Mucosa of rectum (tissue), 2 donors: ENCODE data around the gene OR2V1.
"Not testable (repeated sequence)": the region's sequence is repeated elsewhere in the genome, so short reads cannot be mapped to it uniquely, and the experiment has no call there.

Experiments used
- H3K27ac ChIP-seq, 2 donors: one replicate each; pipeline ENCODE4 v1.7.0; 2013; ENCODE audit warnings: inconsistent platforms in 2 of 2, low read depth in 2 of 2, low read length in 2 of 2
- H3K27me3 ChIP-seq, 2 donors: one replicate each; pipeline ENCODE4 v1.7.0; 2013; ENCODE audit warnings: low read length in 2 of 2; ENCODE audit not compliant: control insufficient read depth in 2 of 2, insufficient read depth in 2 of 2
- H3K36me3 ChIP-seq, 2 donors: one replicate each; pipeline ENCODE4 v1.7.0; 2013; ENCODE audit warnings: low read length in 2 of 2; ENCODE audit not compliant: control insufficient read depth in 2 of 2, insufficient read depth in 2 of 2
- H3K4me1 ChIP-seq, 2 donors: one replicate each; pipeline ENCODE4 v1.7.0; 2013; ENCODE audit warnings: low read length in 2 of 2, mild to moderate bottlenecking in 1 of 2; ENCODE audit not compliant: control insufficient read depth in 2 of 2, insufficient read depth in 2 of 2
- H3K4me3 ChIP-seq, 2 donors: one replicate each; pipeline ENCODE4 v1.7.0; 2013; ENCODE audit warnings: low read length in 2 of 2
- H3K9ac ChIP-seq, 2 donors: one replicate each; pipeline ENCODE4 v1.7.0; 2013; ENCODE audit warnings: low read length in 2 of 2, low read depth in 1 of 2, mild to moderate bottlenecking in 1 of 2
- H3K9me3 ChIP-seq, 2 donors: one replicate each; pipeline ENCODE4 v1.7.0; 2013; ENCODE audit warnings: low read length in 2 of 2; ENCODE audit not compliant: control insufficient read depth in 2 of 2
- donor health status: healthy.
- donor health status: Normal muscosa, but diverticular disease.

OR2V1 gene

DNA sequence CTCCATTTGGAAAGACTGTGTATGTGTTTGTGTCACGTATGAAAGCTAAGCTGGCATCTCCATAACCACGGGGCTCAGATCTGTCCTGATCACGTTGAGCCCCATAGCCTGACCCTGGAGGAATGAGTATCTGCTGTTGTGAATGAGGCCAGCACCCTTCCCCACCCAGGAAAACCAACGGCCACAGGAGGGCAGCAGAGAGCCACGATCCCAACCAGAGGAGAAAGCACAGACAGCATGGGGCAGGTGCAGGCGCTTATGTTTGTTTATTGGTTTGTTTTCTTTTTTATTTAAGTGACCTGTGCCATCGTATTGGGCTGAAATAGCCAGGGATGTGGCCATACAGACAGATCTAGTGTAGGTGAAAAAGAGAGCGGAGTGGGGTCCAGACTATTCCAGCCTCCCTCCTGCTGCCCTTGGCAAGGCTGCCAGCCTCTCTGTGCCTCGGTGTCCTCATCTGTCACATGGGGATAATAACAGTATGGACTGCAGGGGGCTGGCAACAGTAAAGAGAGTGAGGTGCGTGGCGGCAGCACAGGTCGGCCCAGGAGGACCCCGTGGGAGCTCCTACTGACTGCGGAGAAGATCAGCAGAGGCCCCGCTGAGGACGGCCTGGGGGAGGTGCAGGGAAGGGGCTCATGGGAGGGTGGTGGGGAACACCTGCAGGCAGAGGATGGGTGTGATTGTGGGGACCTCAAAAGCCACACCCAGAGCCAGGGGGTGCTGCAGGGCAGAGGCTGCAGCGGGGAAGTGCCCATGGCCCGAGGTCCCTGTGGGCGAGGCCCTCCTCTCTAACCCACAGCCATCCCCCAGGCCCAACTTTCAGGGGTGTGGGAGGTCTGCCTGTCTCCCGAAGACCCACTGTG, 28.6 kb upstream of the OR2V1 start:
- H3K27ac ChIP-seq, result no peak overlapping the region
- no peaks in the 10 kb centered on the region for H3K36me3 ChIP-seq
- no peaks in the 10 kb centered on the region for H3K4me1 ChIP-seq
- peaks cover 0 to 4% of the 10 kb centered on the region in 2 donors for H3K27me3 ChIP-seq
- no peak overlapping the region for H3K4me3 ChIP-seq
- no peaks in the 10 kb centered on the region for H3K9me3 ChIP-seq
- no peak overlapping the region for H3K9ac ChIP-seq

DNA sequence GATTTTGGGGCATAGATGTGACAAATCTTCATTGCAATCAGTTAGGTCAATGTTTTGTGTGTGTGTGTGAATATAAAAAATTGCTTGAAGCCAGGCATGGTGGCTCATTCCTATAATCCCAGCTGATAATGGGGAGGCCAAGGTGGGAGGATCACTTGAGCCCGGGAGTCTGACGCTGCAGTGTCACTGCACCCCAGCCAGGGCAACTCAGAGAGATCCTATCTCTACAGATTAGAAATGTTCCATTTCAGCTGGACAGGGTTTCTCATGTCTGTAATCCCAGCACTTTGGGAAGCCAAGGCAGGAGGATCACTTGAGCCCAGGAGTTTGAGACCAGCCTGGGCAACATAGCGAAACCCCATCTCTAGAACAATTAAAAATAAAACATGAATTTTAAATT, 27.9 kb upstream of the OR2V1 start:
- Histone ChIP-seq H3K4me3 (no peak overlapping the region), H3K9me3 (no peaks in the 10 kb centered on the region), H3K4me1 (no peaks in the 10 kb centered on the region), H3K27me3 (no peaks in the 10 kb centered on the region), H3K9ac (no peak overlapping the region), H3K27ac (no peak overlapping the region), H3K36me3 (no peaks in the 10 kb centered on the region)

DNA sequence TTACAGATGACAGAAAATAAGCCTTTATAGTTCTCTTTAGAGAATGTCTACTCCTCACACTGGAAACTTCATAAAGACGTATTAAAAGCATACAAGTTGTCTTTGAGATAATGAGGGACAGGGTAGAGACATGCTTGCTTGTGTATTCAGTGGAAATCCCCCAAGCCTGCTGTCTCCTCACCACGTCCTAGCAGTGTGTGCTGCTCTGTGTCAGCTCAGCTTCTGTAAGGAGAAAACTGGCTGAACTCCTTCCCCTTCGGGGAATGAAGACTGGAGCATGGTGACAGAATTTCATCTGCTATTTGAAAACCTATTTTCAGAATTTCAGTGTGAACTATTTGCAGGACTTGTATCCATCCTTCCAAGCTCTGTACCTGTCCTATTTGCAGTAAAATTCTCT, 25.8 kb upstream of the OR2V1 start:
- H3K4me1 ChIP-seq, result no peaks in the 10 kb centered on the region
- H3K36me3 ChIP-seq, result no peaks in the 10 kb centered on the region
- peaks cover 0 to 4% of the 10 kb centered on the region in 2 donors for H3K27me3 ChIP-seq
- no peaks in the 10 kb centered on the region for H3K9me3 ChIP-seq
- no peak overlapping the region for H3K27ac ChIP-seq
- H3K9ac ChIP-seq, result no peak overlapping the region
- no peak overlapping the region for H3K4me3 ChIP-seq

DNA sequence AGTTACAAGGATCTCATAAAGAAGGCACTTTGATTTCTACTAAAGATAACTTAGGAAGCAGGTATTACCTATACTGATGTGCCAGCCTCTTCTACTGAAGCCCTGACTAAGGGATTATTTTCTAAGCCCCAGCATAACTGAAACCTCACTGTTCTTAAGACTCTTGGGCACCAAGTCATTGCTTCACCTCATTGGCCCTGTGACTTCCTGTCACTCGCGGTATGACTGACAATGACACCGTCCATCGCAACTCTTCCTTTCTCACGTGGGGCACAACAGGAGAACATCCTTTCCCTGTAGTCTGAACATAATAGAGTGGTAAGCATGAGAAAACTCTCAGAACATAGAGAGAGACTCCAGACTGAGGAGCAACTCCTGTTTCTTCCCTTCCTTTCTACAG, 22.8 kb upstream of the OR2V1 start:
- H3K27me3 ChIP-seq, result peaks cover 0 to 9% of the 10 kb centered on the region in 2 donors
- H3K4me1 ChIP-seq, result no peaks in the 10 kb centered on the region
- no peaks in the 10 kb centered on the region for H3K36me3 ChIP-seq
- no peaks in the 10 kb centered on the region for H3K9me3 ChIP-seq
- H3K27ac ChIP-seq, result no peak overlapping the region
- no peak overlapping the region for H3K9ac ChIP-seq
- no peak overlapping the region for H3K4me3 ChIP-seq

DNA sequence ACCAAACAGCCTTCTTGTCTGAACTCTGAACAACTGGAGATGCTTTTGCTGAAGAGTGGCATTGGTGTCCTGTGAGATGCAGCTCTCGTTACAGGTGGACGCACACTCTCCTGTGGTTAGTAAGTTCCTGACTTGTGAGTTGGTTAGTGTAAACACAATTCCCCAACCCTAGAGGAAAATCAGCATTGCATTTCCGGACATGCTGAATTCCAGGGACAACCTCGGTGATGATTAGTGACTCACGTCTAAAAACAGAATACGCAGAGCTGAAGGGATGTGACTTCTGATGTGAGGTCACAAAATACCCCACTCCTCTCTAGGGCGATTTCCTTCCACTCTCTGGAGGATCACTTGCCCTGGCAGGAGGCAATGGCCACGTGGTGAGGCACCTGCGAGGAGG, 21.4 kb upstream of the OR2V1 start:
- Histone ChIP-seq H3K36me3 (no peaks in the 10 kb centered on the region), H3K4me3 (no peak overlapping the region), H3K27ac (no peak overlapping the region), H3K27me3 (peaks cover 0 to 12% of the 10 kb centered on the region in 2 donors), H3K9me3 (no peaks in the 10 kb centered on the region), H3K4me1 (no peaks in the 10 kb centered on the region), H3K9ac (no peak overlapping the region)

DNA sequence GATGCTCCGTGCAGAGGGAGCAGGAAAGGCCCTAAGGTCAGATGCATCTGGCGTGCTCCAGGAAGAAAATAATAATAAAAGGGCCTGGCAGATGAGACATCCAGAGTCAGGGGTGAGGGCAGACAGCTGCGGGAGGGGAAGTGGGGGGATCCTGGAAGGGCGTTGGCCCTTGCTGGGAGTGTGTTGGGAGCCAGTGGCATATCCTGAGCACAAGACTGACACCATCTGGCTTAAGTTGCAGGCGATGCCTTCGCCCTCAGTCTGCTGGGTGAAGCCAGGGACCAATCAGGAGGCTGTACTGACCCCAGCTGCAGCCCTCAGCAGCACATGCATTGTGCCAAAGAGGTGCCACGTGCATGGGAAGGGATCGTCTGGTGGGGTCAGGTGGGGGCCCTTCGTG, 20.2 kb upstream of the OR2V1 start:
- H3K36me3 ChIP-seq, result no peaks in the 10 kb centered on the region
- H3K27me3 ChIP-seq, result peaks cover 0 to 12% of the 10 kb centered on the region in 2 donors

DNA sequence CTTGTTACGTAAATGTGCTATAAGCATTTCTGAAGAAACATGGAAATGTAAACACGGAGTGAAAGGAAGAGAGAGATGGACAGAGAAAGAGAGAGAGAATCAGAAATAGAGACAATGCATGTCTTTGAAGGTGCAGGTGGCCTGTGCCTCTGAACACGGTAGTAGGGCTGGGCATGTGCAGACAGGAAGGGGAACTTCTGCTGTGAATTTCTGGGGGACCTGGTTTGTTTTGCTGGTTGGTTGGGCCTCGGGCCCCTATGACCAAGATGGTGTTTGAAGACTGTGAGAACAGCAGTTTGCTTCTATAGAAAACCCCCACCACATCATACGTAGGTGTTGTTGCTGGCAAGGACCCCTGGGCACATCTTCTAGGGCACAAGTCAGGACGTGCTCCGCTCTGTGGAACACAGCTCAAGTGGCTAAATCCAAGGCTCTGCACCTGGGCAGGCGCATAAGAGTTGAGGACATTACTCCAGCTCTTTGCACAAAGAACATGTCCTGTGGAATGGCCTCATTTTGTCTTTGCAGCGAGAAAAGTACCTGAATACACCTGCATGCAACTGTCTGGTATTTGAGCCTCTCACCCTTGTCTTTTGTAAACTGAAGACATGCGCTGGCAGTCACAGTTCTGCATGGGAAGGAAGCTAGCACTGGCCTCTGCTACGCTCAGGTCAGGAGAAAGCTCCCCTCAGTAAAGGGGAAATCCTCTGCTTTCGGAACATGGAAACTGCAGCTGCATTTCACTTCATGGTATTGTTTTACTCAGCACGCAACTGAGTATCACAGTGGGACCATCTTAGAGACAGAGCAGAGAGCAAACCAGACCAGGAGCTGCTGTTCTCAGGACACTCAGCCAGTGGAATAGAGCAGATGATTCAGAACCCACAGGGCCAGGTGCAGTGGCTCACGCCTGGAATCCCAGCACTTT, 19.1 kb upstream of the OR2V1 start:
- H3K9me3 ChIP-seq, result no peaks in the 10 kb centered on the region
- peaks cover 0 to 12% of the 10 kb centered on the region in 2 donors for H3K27me3 ChIP-seq
- H3K9ac ChIP-seq, result no peak overlapping the region
- no peak overlapping the region for H3K27ac ChIP-seq
- H3K4me3 ChIP-seq, result no peak overlapping the region
- H3K4me1 ChIP-seq, result no peaks in the 10 kb centered on the region
- H3K36me3 ChIP-seq, result no peaks in the 10 kb centered on the region

More for the DNA sequence above, 20.2 kb upstream of the OR2V1 start:
- no peaks in the 10 kb centered on the region for H3K4me1 ChIP-seq
- no peak overlapping the region for H3K9ac ChIP-seq
- H3K4me3 ChIP-seq, result no peak overlapping the region
- no peak overlapping the region for H3K27ac ChIP-seq
- no peaks in the 10 kb centered on the region for H3K9me3 ChIP-seq

DNA sequence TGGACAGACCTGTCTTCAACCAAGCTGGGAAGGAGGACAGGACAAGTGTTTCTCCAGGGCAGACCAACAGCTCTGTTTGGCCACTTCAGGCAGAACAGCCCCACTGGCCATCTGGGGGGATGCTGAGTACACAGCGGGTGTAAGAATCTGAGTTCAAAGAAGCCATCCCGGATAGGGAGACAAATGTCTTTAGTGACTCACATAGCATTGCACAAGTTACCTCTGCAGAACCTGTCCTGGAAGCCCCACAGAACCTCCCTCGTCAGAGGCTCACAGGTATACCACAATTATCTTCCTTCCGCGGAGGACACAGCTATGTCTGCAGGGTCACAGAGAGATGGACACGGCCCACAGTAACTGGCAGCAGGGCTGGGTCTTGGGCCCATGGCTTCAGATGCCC, 18.4 kb upstream of the OR2V1 start:
- no peak overlapping the region for H3K27ac ChIP-seq

DNA sequence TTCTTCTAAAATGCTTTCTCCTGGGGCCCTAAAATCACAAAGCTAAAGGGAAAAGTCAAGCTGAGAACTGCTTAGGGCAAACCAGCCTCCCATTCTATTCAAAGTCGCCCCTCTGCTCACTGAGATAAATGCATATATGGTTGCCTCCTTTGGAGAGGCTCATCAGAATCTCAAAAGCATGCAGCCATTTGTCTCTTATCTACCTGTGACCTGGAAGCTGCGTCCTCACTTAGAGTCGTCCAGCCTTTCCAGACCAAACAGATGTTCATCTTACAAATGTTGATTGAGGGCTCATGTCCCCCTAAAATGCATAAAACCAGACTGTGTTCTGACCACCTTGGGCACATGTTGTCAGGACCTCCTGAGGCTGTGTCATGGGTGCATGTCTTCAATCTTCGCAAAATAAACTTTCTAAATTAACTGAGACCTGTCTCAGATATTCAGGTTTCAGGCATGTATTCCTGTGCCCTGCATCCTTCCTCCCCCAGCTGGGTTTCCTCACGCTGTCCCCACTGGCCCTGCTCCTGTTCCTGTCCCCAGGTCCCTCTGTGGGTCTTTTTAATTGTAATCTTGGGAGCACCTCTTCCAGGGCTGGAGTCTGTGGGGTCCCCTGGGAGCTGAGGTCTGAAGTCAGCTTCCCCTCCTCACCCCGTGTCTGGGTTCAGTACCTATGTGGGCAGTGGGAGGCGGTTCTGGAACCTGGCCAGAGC, 16.1 kb upstream of the OR2V1 start, which contains the start of gene OR2V2:
TSS of gene OR2V2 (plus strand) at position 660 of the 710 bp plus-strand sequence. CDS start 7,357 bp downstream, outside the sequence.
- H3K9ac ChIP-seq, H3K27ac ChIP-seq, H3K4me1 ChIP-seq, H3K4me3 ChIP-seq, H3K36me3 ChIP-seq, H3K9me3 ChIP-seq, H3K27me3 ChIP-seq: not testable (repeated sequence)

More for the DNA sequence above, 18.4 kb upstream of the OR2V1 start:
- Histone ChIP-seq H3K36me3 (no peaks in the 10 kb centered on the region), H3K9me3 (no peaks in the 10 kb centered on the region), H3K27me3 (peaks cover 0 to 12% of the 10 kb centered on the region in 2 donors), H3K4me1 (no peaks in the 10 kb centered on the region), H3K4me3 (no peak overlapping the region), H3K9ac (no peak overlapping the region)
